ENCODE data around the gene MRPL19. TPM values are rescaled to one million over a fixed set of nuclear protein-coding genes. Genes with fewer than 3 reads are reported as not detected.

Gene MRPL19
- total and polyA plus RNA-seq, 12 donors, result 12.2 to 70.7 (median 63.6) TPM

DNA sequence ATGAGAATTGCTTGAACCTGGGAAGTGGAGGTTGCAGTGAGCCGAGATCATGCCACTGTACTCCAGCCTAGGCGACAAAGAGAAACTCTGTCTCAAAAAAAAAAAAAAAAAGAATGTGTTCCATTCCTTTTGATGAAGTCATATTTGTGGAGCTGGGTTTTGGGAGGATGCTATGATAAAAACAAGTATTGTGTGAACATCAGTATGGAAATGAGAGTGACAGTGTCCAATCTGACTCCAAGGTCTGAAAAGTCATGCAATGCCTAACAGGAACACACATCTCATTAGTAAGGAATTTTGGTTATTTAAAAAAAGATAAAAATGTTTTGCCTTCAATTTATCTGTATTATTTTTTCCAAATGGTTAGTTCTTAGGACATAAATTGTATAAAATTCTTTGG lies 52.3 kb downstream of the MRPL19 start:
- intact Hi-C loops (cut with DNase I), result no loop called here
- Histone ChIP-seq H3K9me3 (peaks cover 0 to 6% (median 0%) of the 10 kb centered on the region in 11 donors), H3K4me1 (no peaks in the 10 kb centered on the region), H3K4me3 (no peak overlapping the region), H3K27me3 (no peaks in the 10 kb centered on the region), H3K36me3 (peaks cover 0 to 100% (median 51%) of the 10 kb centered on the region in 9 donors), H3K27ac (no peak overlapping the region)
- no peak for DNase-seq
- TF ChIP-seq, protein P1, sequence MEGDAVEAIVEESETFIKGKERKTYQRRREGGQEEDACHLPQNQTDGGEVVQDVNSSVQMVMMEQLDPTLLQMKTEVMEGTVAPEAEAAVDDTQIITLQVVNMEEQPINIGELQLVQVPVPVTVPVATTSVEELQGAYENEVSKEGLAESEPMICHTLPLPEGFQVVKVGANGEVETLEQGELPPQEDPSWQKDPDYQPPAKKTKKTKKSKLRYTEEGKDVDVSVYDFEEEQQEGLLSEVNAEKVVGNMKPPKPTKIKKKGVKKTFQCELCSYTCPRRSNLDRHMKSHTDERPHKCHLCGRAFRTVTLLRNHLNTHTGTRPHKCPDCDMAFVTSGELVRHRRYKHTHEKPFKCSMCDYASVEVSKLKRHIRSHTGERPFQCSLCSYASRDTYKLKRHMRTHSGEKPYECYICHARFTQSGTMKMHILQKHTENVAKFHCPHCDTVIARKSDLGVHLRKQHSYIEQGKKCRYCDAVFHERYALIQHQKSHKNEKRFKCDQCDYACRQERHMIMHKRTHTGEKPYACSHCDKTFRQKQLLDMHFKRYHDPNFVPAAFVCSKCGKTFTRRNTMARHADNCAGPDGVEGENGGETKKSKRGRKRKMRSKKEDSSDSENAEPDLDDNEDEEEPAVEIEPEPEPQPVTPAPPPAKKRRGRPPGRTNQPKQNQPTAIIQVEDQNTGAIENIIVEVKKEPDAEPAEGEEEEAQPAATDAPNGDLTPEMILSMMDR (IDR thresholded peaks at IDR 0.05), result no peak
- ATAC-seq, result no peak
- 89 to 96% methylated on average over 2 of the region's 2 CpGs for WGBS, 2 donors

DNA sequence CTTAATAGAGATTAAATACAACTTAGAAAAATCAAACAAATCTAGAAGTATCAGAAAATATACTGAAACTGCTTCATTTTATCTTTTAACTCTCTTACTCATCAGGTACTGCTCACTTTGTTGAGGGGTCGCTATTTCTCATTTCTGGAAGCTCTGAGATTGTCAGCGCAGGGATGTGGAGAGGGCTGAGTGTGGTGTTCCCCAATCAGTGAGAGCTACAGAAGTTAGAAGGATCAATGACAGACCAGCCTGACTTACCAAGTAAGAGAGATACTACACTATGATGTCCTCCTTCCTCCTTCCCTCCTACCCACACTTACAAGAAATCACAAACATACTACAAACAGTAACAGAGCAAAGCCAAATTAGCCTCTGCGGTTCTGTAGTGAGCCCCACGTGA lies 56.0 kb downstream of the MRPL19 start:
- H3K36me3 ChIP-seq, result peaks cover 0 to 89% (median 57%) of the 10 kb centered on the region in 9 donors
- intact Hi-C loops (cut with DNase I), result no loop called here

DNA sequence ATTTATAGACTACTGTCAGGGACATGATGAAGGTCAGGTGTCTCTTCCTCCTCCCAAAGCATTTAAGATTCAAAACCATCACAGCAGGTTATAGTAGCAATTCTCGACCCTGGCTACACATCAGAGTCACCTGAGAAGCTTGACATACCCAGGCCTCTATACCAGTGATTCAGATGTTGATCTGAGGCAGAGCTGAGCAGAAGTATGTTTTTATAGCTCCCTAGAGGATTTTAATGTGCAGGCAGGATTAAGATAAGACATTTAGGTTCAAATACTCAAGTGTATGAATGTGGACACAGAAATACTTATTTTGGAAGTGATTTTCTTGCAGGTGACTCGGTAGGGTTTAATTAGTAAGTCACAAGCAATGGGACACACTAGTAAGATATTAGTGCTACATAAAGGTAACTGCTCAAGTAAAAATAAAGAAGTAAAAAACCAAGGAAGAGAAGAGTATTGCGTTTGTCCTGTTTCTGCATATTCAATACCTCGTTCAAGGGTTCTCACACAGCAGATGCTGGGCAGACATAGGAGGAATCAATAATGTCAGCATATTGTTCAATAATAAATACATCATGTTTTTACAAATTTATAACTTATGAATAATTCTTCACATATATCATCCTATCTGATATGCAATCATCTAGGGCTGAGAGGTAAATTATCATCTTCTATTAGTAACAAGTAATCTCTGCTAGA lies 57.2 kb downstream of the MRPL19 start:
- intact Hi-C loops (cut with DNase I), result no loop called here
- DNase-seq (no peak), ATAC-seq (no peak)
- Histone ChIP-seq H3K9me3 (no peaks in the 10 kb centered on the region), H3K27ac (no peak overlapping the region), H3K4me3 (no peak overlapping the region), H3K36me3 (peaks cover 0 to 78% (median 47%) of the 10 kb centered on the region in 9 donors), H3K27me3 (no peaks in the 10 kb centered on the region), H3K4me1 (peaks cover 0 to 15% (median 4%) of the 10 kb centered on the region in 9 donors)
- TF ChIP-seq, protein P1 (IDR thresholded peaks at IDR 0.05), result no peak
- 86 to 91% methylated on average over 4 of the region's 4 CpGs for WGBS, 2 donors

More for the DNA sequence above, 56.0 kb downstream of the MRPL19 start:
- 97 to 98% methylated on average over 4 of the region's 4 CpGs for WGBS, 2 donors
- H3K4me3 ChIP-seq, result no peak overlapping the region
- peaks cover 0 to 7% (median 0%) of the 10 kb centered on the region in 9 donors for H3K4me1 ChIP-seq
- H3K27me3 ChIP-seq, result no peaks in the 10 kb centered on the region
- ATAC-seq, result no peak
- H3K27ac ChIP-seq, result no peak overlapping the region
- H3K9me3 ChIP-seq, result peaks cover 0 to 6% (median 0%) of the 10 kb centered on the region in 11 donors
- DNase-seq, result no peak
- TF ChIP-seq, protein P1 (IDR thresholded peaks at IDR 0.05), result no peak

DNA sequence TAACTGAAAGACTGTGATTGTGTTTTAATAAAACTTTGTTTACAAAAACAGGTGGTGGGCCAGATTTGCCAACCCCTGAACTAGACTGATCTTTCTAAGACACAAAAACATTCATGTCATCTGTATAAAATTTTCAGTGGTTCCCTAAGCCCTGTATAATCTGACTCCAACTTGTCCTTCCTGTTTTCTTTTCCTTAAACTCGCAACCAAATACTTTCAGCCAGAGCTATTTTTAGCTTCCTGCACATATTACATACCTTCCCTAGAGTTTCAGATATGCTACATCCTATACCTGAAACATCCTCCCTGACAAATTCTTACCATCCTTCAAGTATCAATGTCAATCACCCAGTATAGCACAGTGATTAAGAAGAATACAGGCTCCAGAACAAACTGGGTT lies 59.3 kb downstream of the MRPL19 start:
- Histone ChIP-seq H3K36me3 (peaks cover 0 to 56% (median 39%) of the 10 kb centered on the region in 9 donors), H3K27me3 (no peaks in the 10 kb centered on the region), H3K9me3 (no peaks in the 10 kb centered on the region), H3K4me1 (peaks cover 0 to 28% (median 17%) of the 10 kb centered on the region in 9 donors), H3K4me3 (no peak overlapping the region), H3K27ac (no peak overlapping the region)
- DNase-seq (no peak), ATAC-seq (no peak)
- intact Hi-C loops (cut with DNase I), result no loop called here
- 14 to 23% methylated on average over 1 of the region's 1 CpG for WGBS, 2 donors
- TF ChIP-seq, protein P1 (IDR thresholded peaks at IDR 0.05), result no peak

Measured in heart right ventricle (tissue), 16 donors.